ENCODE data around the gene PYGO2. TPM values are rescaled to one million over a fixed set of nuclear protein-coding genes. Genes with fewer than 3 reads are reported as not detected.

Gene PYGO2
- total RNA-seq, 4 donors from 2014 or later, result 28.6 to 48.3 (median 42.9) TPM

GRCh38 chr1:154935749-154936554 lies 25.6 kb downstream of the PYGO2 start:
- Histone ChIP-seq H3K36me3 (no peaks in the 10 kb centered on the region), H3K27ac (peak overlapping the region; percentile 98 to 99 (median 99)), H3K4me3 (replicated peaks in 1 of 3) (peak overlapping the region in 2 of 3 donors; percentile 33 to 50), H3K4me1 (peaks cover 14 to 30% of the 10 kb centered on the region in 2 donors), H3K27me3 (no peaks in the 10 kb centered on the region), H3K9me3 (no peaks in the 10 kb centered on the region)
- DNase-seq, result peak; percentile 61 to 64
- intact Hi-C loops (cut with DNase I), result no loop called here
- 29 to 40% methylated on average over 24 to 27 of the region's 27 CpGs for WGBS, 2 donors
- TF ChIP-seq, protein P1, sequence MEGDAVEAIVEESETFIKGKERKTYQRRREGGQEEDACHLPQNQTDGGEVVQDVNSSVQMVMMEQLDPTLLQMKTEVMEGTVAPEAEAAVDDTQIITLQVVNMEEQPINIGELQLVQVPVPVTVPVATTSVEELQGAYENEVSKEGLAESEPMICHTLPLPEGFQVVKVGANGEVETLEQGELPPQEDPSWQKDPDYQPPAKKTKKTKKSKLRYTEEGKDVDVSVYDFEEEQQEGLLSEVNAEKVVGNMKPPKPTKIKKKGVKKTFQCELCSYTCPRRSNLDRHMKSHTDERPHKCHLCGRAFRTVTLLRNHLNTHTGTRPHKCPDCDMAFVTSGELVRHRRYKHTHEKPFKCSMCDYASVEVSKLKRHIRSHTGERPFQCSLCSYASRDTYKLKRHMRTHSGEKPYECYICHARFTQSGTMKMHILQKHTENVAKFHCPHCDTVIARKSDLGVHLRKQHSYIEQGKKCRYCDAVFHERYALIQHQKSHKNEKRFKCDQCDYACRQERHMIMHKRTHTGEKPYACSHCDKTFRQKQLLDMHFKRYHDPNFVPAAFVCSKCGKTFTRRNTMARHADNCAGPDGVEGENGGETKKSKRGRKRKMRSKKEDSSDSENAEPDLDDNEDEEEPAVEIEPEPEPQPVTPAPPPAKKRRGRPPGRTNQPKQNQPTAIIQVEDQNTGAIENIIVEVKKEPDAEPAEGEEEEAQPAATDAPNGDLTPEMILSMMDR (IDR thresholded peaks at IDR 0.05), result no peak
- TF ChIP-seq POLR2A (IDR thresholded peaks at IDR 0.05), result no peak

GRCh38 chr1:154934358-154934948 lies 27.1 kb downstream of the PYGO2 start:
- intact Hi-C loops (cut with DNase I), result no loop called here
- peaks cover 14 to 19% of the 10 kb centered on the region in 2 donors for H3K4me1 ChIP-seq
- TF ChIP-seq POLR2A (IDR thresholded peaks at IDR 0.05), result no peak
- TF ChIP-seq, protein P1 (IDR thresholded peaks at IDR 0.05), result no peak
- no peak overlapping the region for H3K27ac ChIP-seq
- no peak for DNase-seq
- WGBS, 2 donors, result 95 to 97% methylated on average over 5 of the region's 5 CpGs
- no peaks in the 10 kb centered on the region for H3K9me3 ChIP-seq
- no peak overlapping the region for H3K4me3 ChIP-seq (replicated peaks in 1 of 3)
- no peaks in the 10 kb centered on the region for H3K36me3 ChIP-seq
- no peaks in the 10 kb centered on the region for H3K27me3 ChIP-seq

DNA sequence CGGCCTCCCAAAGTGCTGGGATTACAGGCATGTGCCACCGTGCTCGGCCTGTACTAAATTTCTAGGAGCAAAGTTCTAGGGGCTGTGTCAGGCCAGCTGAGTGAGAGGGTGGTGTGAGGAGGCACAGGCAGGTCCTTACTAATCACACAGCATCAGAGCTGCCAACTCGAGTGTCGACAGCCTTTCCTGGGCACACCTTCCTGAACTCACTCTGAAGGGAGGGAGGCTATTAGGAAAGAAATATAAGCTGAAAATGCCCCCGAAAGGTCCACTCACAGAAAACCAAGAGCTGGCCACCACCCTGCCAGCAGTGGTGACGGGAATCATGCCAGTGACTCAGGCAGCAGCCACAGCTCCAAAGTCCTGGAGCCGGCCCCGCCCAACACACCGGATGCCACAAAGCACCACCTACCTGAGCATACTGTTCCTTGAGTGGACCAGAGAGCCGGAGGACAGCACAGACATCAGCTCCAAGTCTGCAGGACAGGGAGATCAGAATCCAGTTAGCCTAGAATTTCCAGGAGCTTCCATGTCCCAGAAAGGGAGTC lies 29.6 kb downstream of the PYGO2 start:
- Histone ChIP-seq H3K9me3 (no peaks in the 10 kb centered on the region), H3K27ac (no peak overlapping the region), H3K36me3 (no peaks in the 10 kb centered on the region), H3K4me3 (replicated peaks in 1 of 3) (no peak overlapping the region), H3K4me1 (peaks cover 7% of the 10 kb centered on the region in 2 donors), H3K27me3 (no peaks in the 10 kb centered on the region)
- no peak for TF ChIP-seq POLR2A (IDR thresholded peaks at IDR 0.05)
- TF ChIP-seq, protein P1 (IDR thresholded peaks at IDR 0.05), result no peak
- 83 to 97% methylated on average over 11 of the region's 11 CpGs for WGBS, 2 donors
- intact Hi-C loops (cut with DNase I), result no loop called here
- no peak for DNase-seq

GRCh38 chr1:154926201-154926600 lies 35.4 kb downstream of the PYGO2 start:
- no peak overlapping the region for H3K4me3 ChIP-seq (replicated peaks in 1 of 3)
- WGBS, 2 donors, result 90 to 95% methylated on average over 12 to 13 of the region's 13 CpGs
- DNase-seq, result no peak
- H3K27ac ChIP-seq, result no peak overlapping the region
- intact Hi-C loops (cut with DNase I), result no loop called here
- H3K4me1 ChIP-seq, result no peaks in the 10 kb centered on the region
- TF ChIP-seq, protein P1 (IDR thresholded peaks at IDR 0.05), result no peak
- no peak for TF ChIP-seq POLR2A (IDR thresholded peaks at IDR 0.05)
- H3K36me3 ChIP-seq, result peaks cover 8 to 20% of the 10 kb centered on the region in 2 donors
- H3K27me3 ChIP-seq, result no peaks in the 10 kb centered on the region
- no peaks in the 10 kb centered on the region for H3K9me3 ChIP-seq

Measured in thyroid gland (tissue), 4 donors.